CD14-positive monocyte (primary cell): ENCODE data around the gene FEM1C. TPM values are rescaled to one million over a fixed set of nuclear protein-coding genes. Genes with fewer than 3 reads are reported as not detected.

Experiments used
- DNase-seq, 3 donors: peaks; one replicate each; pipeline ENCODE4 v3.0.0-alpha.2; 2011 to 2022
- H2AFZ ChIP-seq: 2 replicates; pipeline ENCODE4 v1.6.0; 2012; ENCODE audit warnings: mild to moderate bottlenecking, low read depth, low read length, inconsistent platforms; ENCODE audit not compliant: insufficient read depth, poor library complexity, severe bottlenecking
- H3K27ac ChIP-seq, 2 donors: 1 replicate in 1 of 2; 2 replicates in 1 of 2; pipeline ENCODE4 v1.5.1; 2012 to 2013; ENCODE audit warnings: low read length in 2 of 2, control low read depth in 1 of 2, inconsistent platforms in 1 of 2, low read depth in 1 of 2, mild to moderate bottlenecking in 1 of 2
- H3K27me3 ChIP-seq, 2 donors: one replicate each; pipeline versions ENCODE4 v1.6.0 to v1.6.1; 2011 to 2013; ENCODE audit warnings: low read length in 2 of 2; ENCODE audit not compliant: control insufficient read depth in 2 of 2, insufficient read depth in 2 of 2
- H3K36me3 ChIP-seq, 2 donors: replicated peaks in 1 of 2; 1 replicate in 1 of 2; 2 replicates in 1 of 2; pipeline versions ENCODE4 v1.5.1 to v1.6.1; 2012 to 2013; ENCODE audit warnings: low read length in 2 of 2, control low read depth in 1 of 2, inconsistent platforms in 1 of 2, mild to moderate bottlenecking in 1 of 2; ENCODE audit not compliant: insufficient read depth in 2 of 2, control insufficient read depth in 1 of 2
- H3K4me1 ChIP-seq, 2 donors: 1 replicate in 1 of 2; 2 replicates in 1 of 2; pipeline versions ENCODE4 v1.5.1 to v1.6.1; 2012 to 2013; ENCODE audit warnings: low read length in 2 of 2, control low read depth in 1 of 2, inconsistent platforms in 1 of 2, mild to moderate bottlenecking in 1 of 2, moderate library complexity in 1 of 2; ENCODE audit not compliant: insufficient read depth in 2 of 2, control insufficient read depth in 1 of 2
- H3K4me2 ChIP-seq: replicated peaks from 2 replicates; pipeline ENCODE3; 2012; ENCODE audit warnings: low read length, moderate library complexity, mild to moderate bottlenecking; ENCODE audit not compliant: poor library complexity, severe bottlenecking; ENCODE audit errors: extremely low read depth
- H3K4me3 ChIP-seq, 3 experiments: fragments of 200-600 bp in 1 of 3; sonication (generic) in 1 of 3; replicated peaks in 1 of 3; 1 replicate in 2 of 3; 2 replicates in 1 of 3; pipeline ENCODE4 v1.5.1; 2011 to 2013; ENCODE audit warnings: low read length in 3 of 3, mild to moderate bottlenecking in 3 of 3, control low read depth in 2 of 3, low read depth in 2 of 3, inconsistent platforms in 1 of 3, moderate library complexity in 1 of 3
- H3K79me2 ChIP-seq: 2 replicates; pipeline ENCODE4 v1.6.0; 2012; ENCODE audit warnings: mild to moderate bottlenecking, control low read depth, inconsistent platforms, low read length, moderate library complexity; ENCODE audit not compliant: insufficient read depth
- H3K9ac ChIP-seq: 2 replicates; pipeline ENCODE4 v1.6.0; 2017; ENCODE audit warnings: low read length, mild to moderate bottlenecking; ENCODE audit not compliant: insufficient read depth, poor library complexity, severe bottlenecking
- H3K9me3 ChIP-seq, 2 donors: replicated peaks in 1 of 2; 1 replicate in 1 of 2; 2 replicates in 1 of 2; pipeline versions ENCODE4 v1.5.1 to v1.6.1; 2012 to 2013; ENCODE audit warnings: low read length in 2 of 2, control low read depth in 1 of 2; ENCODE audit not compliant: control insufficient read depth in 1 of 2, insufficient read depth in 1 of 2
- H4K20me1 ChIP-seq: 2 replicates; pipeline ENCODE4 v1.6.0; 2012; ENCODE audit warnings: mild to moderate bottlenecking, low read length, control low read depth, moderate library complexity; ENCODE audit not compliant: insufficient read depth
- H3K27ac Mint-ChIP-seq, 7 donors: one replicate each; pipeline ENCODE4 v1.8.0; 2020; ENCODE audit warnings: mild to moderate bottlenecking in 7 of 7, mixed read lengths in 7 of 7, moderate library complexity in 6 of 7, inconsistent platforms in 2 of 7
- H3K27me3 Mint-ChIP-seq, 3 donors: one replicate each; pipeline ENCODE4 v1.8.0; 2021 to 2022; ENCODE audit warnings: low read depth in 3 of 3, mild to moderate bottlenecking in 3 of 3, mixed read lengths in 3 of 3, moderate library complexity in 3 of 3, inconsistent platforms in 1 of 3
- H3K36me3 Mint-ChIP-seq, 2 donors: one replicate each; pipeline ENCODE4 v1.8.0; 2020; ENCODE audit warnings: mixed read lengths in 2 of 2, inconsistent platforms in 1 of 2, mild to moderate bottlenecking in 1 of 2
- H3K4me1 Mint-ChIP-seq: one replicate; pipeline ENCODE4 v1.8.0; 2020; ENCODE audit warnings: mild to moderate bottlenecking, mixed read lengths
- H3K4me3 Mint-ChIP-seq, 2 donors: one replicate each; pipeline ENCODE4 v1.8.0; 2020; ENCODE audit warnings: mild to moderate bottlenecking in 2 of 2, mixed read lengths in 2 of 2, moderate library complexity in 1 of 2
- H3K9me3 Mint-ChIP-seq, 7 donors: one replicate each; pipeline ENCODE4 v1.8.0; 2020 to 2022; ENCODE audit warnings: mixed read lengths in 7 of 7, mild to moderate bottlenecking in 6 of 7, moderate library complexity in 6 of 7, inconsistent platforms in 2 of 7
- CTCF ChIP-seq: fragments of 200-600 bp; IDR thresholded peaks from one replicate; pipeline ENCODE4 v1.8.0; 2022; ENCODE audit warnings: antibody characterized with exemption, mild to moderate bottlenecking
- WGBS: methylation state at CpG from one replicate; pipeline ENCODE4 v1.1.5; 2013; ENCODE audit warnings: missing lambda C conversion rate; ENCODE audit not compliant: insufficient coverage; 5-methylcytosine and 5-hydroxymethylcytosine counted together
- intact Hi-C, 2 donors: fragments of 100-400 bp; cut with micrococcal nuclease; formaldehyde crosslinking; loops; one replicate each; pipeline versions ENCODE4 v1.15.0 to v1.15.1; 2023
- polyA minus RNA-seq: library from RNA; depleted of rRNA, polyadenylated mRNA; stranded (reverse); fragments of >200 nt; gene quantifications from 2 replicates; pipeline ENCODE4 v1.2.3, GENCODE V29; 2012
- polyA plus RNA-seq, 3 donors: library from polyadenylated mRNA; depleted of rRNA in 1 of 3; unstranded in 2 of 3; stranded (reverse) in 1 of 3; fragments of 300-500 nt in 2 of 3; fragments of >200 nt in 1 of 3; fragmentation: Illumina TruSeq in 2 of 3; gene quantifications; 1 replicate in 2 of 3; 2 replicates in 1 of 3; pipeline ENCODE4 v1.2.3, GENCODE V29; 2012 to 2021
- total RNA-seq, 12 experiments: library from RNA in 1 of 12; stranded (reverse) in 1 of 12; fragments of 120-200 nt in 1 of 12; gene quantifications; one replicate each; pipeline ENCODE4 v1.2.4 and lab custom pipeline; 2013 to 2026; ENCODE audit warnings: mixed read lengths in 6 of 12, inconsistent platforms in 1 of 12

The FEM1C gene, protein sequence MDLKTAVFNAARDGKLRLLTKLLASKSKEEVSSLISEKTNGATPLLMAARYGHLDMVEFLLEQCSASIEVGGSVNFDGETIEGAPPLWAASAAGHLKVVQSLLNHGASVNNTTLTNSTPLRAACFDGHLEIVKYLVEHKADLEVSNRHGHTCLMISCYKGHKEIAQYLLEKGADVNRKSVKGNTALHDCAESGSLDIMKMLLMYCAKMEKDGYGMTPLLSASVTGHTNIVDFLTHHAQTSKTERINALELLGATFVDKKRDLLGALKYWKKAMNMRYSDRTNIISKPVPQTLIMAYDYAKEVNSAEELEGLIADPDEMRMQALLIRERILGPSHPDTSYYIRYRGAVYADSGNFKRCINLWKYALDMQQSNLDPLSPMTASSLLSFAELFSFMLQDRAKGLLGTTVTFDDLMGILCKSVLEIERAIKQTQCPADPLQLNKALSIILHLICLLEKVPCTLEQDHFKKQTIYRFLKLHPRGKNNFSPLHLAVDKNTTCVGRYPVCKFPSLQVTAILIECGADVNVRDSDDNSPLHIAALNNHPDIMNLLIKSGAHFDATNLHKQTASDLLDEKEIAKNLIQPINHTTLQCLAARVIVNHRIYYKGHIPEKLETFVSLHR
- total RNA-seq (2013): 10.6 TPM
- polyA plus RNA-seq (10 to 100 TPM in 1 of 3 donors, 1 to 10 TPM in 2; 2.5 to 18.2 (median 2.6) TPM), polyA minus RNA-seq (8.3 and 10.9 TPM in 2 replicates), total RNA-seq (lab: John Stamatoyannopoulos, UW) (114 to 218 (median 161) reads per million in 11 experiments)

GRCh38 chr5:115544436-115545350 is at the start of gene FEM1C:
TSS of gene FEM1C (minus strand) at chr5:115544775. CDS start at chr5:115543493, 1,282 bp downstream.
- H3K36me3 Mint-ChIP-seq: peaks cover 22 to 32% of the 10 kb centered on the region in 2 donors
- intact Hi-C loops: loop anchor here (2.0 to 10.0 kb wide), 3 partner anchors 60 to 82 kb away; partner anchors contain the start of genes TICAM2 (in 1 of the 2) and TMED7 (in 1 of the 2)
- TF ChIP-seq CTCF: no peak
- peak within 1 kb of the TSS; percentile 77 for H2AFZ ChIP-seq
- peaks cover 41% of the 10 kb centered on the region for H3K4me1 Mint-ChIP-seq
- peaks cover 0 to 5% of the 10 kb centered on the region in 2 donors for H3K9me3 ChIP-seq
- H3K4me3 ChIP-seq: peak within 1 kb of the TSS; percentile 61 to 96 (median 77)
- H3K4me3 Mint-ChIP-seq: peak within 1 kb of the TSS; percentile 92 to 95
- H3K4me1 ChIP-seq: peaks cover 23 to 42% of the 10 kb centered on the region in 2 donors
- peak within 1 kb of the TSS; percentile 100 for H3K9ac ChIP-seq
- peaks cover 40% of the 10 kb centered on the region for H4K20me1 ChIP-seq
- peak within 1 kb of the TSS; percentile 81 for H3K4me2 ChIP-seq
- WGBS: under 1% methylated on average over 79 of the region's 82 CpGs
- peaks cover 1 to 11% (median 8%) of the 10 kb centered on the region in 7 donors for H3K9me3 Mint-ChIP-seq
- H3K27me3 Mint-ChIP-seq: no peaks in the 10 kb centered on the region
- no peaks in the 10 kb centered on the region for H3K27me3 ChIP-seq
- peak within 1 kb of the TSS; percentile 91 to 97 for H3K27ac ChIP-seq
- H3K79me2 ChIP-seq: peaks cover 43% of the 10 kb centered on the region
- peak within 1 kb of the TSS; percentile 94 to 99 (median 98) for H3K27ac Mint-ChIP-seq
- peaks cover 6 to 12% of the 10 kb centered on the region in 2 donors for H3K36me3 ChIP-seq
- peak; percentile 96 to 98 (median 97) for DNase-seq
